ENCODE data around the gene AATF.
A peak's percentile ranks its signal among the peaks of the same experiment; 100 is the strongest.

AATF gene

GRCh38 chr17:36948717-36949460 is at the start of gene AATF:
TSS of gene AATF (plus strand) at chr17:36948954. CDS start at chr17:36949126, 172 bp downstream.
- DNase-seq (ENCODE audit: low read depth in 1 of 2, low spot score in 1 of 2) = peak; percentile 88 to 94

- no peak for DNase-seq (ENCODE audit: low read depth in 1 of 2, low spot score in 1 of 2)
Measured at GRCh38 chr17:36899250-36900159, 49.2 kb upstream of the AATF start.

- no peak for DNase-seq (ENCODE audit: low read depth in 1 of 2, low spot score in 1 of 2)
Measured at GRCh38 chr17:36900160-36900512, 48.6 kb upstream of the AATF start.

GRCh38 chr17:36901506-36901905 is 47.2 kb upstream of the AATF start:
- DNase-seq (ENCODE audit: low read depth in 1 of 2, low spot score in 1 of 2) = no peak

- DNase-seq (ENCODE audit: low read depth in 1 of 2, low spot score in 1 of 2) = no peak
Measured at GRCh38 chr17:36907407-36907806, 41.3 kb upstream of the AATF start.

- DNase-seq (ENCODE audit: low read depth in 1 of 2, low spot score in 1 of 2) = no peak
Measured at GRCh38 chr17:36910513-36910912, 38.2 kb upstream of the AATF start.

GRCh38 chr17:36911001-36911400 is 37.8 kb upstream of the AATF start:
- no peak for DNase-seq (ENCODE audit: low read depth in 1 of 2, low spot score in 1 of 2)

- no peak for DNase-seq (ENCODE audit: low read depth in 1 of 2, low spot score in 1 of 2)
Measured at GRCh38 chr17:36913132-36913531, 35.6 kb upstream of the AATF start.

DNA sequence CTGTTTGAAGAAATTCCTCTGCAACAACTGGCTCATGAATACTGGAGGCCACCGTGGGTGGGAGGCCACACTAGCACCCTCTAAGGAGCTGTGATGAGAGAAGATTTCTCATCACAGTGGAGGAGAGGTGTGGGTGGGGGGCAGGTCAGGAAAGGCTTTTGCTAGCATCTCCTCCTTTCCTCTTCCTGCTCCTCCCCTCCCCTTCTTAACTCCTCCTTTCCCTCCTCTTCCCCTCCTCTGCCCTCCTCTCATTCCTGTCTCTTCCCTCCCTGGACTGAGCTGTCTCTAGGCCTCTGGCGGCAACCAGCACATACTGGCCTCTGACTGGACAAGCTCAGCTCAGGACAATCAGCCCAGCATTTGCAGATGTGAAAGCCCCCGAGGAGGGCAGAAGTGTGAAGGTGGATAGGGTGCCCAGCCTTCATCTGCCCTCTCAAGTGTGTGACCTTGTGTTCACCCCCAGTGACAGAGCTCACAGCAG is 30.5 kb upstream of the AATF start:
- DNase-seq (ENCODE audit: low read depth in 1 of 2, low spot score in 1 of 2) = no peak

DNA sequence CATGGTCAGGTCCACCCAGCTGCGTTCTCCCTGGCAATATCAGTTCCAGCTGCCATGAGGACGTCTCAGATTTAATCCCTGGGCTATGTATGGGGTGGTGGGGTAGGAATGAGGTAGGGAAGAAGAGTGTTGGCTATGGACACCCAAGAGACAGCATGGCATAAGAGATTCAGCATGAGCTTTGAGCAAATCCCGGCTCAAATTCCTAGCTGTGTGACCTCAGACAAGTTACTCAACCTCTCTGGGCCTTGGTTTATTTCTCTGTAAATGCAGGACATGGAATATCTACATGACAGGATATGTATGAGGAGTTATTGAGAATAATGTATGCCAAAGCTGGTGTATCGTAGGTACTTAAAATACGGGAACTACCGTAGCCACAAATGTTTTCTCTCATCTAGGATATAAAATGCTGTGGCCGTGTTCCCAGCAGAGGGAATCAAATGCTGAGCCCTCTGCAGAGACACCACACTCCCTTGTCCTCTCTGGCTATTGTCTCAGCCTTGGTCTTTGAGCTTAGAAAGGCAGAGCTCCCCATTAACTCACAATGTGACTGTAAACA is 29.3 kb upstream of the AATF start:
- no peak for DNase-seq (ENCODE audit: low read depth in 1 of 2, low spot score in 1 of 2)

GRCh38 chr17:36920032-36921005 is 28.4 kb upstream of the AATF start:
- no peak for DNase-seq (ENCODE audit: low read depth in 1 of 2, low spot score in 1 of 2)

DNA sequence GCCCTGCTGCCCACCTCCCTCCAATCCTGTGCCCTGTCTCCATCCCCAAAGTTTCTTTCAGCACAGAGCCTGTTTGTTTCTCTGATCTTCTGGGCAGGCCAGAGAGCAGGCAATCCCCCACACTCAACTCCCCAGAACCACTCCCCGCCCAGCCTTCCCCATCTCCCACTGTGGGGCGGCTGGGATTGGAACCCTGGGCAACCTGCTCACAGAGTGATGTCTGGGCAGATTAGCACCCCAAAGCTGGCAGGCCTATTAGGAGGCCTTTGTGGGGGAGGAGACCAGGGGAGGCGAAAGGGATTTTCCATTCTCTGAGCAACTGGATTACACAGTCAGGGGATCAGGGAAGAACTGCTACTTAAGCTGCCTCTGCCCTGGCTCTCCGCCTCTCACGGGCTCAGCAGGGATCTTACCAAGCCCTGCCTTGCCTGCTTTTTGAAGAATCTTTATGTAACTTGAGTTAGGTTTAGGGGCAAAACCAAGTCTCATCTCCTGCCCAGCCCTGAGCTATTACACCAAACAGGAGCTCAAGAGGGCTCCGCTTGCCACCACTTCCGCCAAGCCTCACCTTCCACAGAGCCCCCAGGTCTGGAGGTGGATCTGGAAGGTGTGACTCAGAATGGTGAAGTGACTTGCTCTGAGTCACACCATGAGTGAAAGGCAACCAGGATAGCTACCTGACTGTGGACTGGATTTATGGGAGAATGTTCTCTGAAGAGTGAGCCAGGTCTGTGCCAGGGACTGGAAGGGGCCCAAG is 27.5 kb upstream of the AATF start:
- peak in 1 of 2 donors; percentile 38 for DNase-seq (ENCODE audit: low read depth in 1 of 2, low spot score in 1 of 2)

DNA sequence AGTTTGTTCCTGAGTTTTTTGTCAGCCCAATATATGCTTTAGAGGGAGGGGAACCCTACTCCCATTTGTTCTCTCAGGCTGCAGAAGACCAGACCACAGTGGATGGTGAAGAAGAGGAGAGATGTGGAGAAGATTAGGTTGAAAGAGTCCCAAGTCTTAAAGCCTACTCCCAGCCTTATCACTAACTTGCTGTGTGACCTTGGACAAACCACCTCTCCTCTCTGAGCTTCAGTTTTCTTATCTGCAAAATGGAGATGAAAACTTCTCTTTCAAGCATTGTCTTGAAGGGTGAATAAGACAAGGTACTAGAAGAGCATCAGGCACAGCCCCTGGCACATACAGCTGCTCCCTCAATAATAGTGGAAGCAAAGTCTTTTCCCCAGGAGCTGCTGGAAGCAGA is 26.6 kb upstream of the AATF start:
- DNase-seq (ENCODE audit: low read depth in 1 of 2, low spot score in 1 of 2) = no peak

GRCh38 chr17:36923814-36924221 is 24.9 kb upstream of the AATF start:
- DNase-seq (ENCODE audit: low read depth in 1 of 2, low spot score in 1 of 2) = no peak

DNA sequence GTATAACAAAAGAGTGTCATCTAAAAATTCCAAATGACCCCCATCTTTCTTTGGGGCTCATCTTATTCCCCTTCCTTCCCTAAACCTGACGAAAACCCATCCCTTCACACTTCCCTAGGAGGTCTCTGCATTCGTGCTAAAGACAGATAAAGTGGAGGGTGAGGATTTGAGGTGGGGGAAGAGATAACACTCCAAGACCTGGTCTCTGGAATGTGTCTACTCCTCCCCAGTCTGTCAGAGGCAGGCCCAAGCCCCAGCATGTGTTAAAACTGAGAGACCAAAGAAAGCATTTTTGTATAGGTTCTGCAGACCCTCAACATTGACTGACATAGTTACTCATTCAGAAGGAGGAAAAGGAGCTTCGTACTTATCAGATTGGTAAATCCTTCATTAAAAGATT is 22.5 kb upstream of the AATF start:
- DNase-seq (ENCODE audit: low read depth in 1 of 2, low spot score in 1 of 2) = no peak

DNA sequence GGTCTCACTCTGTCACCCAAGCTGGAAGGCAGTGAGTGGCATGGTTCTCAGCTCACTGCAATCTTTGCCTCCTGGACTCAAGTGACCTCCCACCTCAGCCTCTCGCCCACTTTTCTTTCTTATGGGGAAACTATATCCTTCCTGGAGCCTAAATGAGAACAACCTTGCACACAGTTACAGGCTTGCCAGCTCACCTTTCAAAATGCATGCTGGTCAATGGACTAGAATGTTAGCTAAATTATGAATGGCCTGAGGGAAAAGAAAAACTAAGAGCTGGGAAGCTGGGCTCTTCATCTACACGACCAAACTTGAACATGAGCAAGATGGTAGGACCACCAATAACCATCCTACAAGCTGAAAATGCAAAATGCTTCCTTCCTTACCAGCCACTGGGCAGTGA is 22.1 kb upstream of the AATF start:
- no peak for DNase-seq (ENCODE audit: low read depth in 1 of 2, low spot score in 1 of 2)

DNA sequence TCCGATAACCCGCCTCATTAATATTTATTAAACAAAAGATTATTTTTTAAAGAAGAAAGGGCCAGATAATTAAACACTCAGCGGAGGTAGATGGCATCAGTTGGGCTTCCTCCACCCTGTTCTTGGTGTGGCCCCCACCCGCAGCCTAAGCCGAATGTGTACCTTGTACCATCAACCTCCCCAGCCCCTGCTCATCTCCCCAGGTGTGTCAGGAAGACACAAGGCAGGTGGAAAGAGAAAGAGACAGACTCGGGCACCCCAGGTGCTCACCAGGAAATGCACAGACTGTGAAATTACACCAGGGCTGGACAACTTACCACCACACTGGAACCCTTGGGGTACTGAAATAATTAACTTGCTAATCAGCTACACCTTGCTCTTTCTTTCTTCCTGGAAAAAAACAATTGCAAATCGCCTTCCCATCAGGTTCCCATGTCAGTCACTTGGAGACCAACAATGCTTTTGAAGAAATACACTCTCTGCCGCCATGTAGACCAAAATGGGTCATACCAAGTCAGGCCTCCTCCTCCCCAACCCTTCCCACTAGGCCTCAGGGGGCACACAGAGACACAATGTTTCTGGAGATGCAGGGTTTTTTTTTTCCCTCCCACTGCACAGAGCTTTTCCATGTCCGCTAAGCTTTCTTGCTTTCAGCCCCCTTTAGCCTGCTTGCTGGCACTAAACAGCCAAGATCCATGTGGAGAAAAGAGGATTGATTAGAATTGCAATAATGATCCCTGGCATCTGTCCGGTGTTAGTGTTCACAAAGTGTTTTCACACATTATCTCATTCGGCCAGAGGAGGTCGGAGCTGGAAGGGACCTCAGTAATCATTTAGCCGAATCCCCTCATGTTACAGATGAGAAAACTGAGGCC is 20.0 kb upstream of the AATF start:
- no peak for DNase-seq (ENCODE audit: low read depth in 1 of 2, low spot score in 1 of 2)

- no peak for DNase-seq (ENCODE audit: low read depth in 1 of 2, low spot score in 1 of 2)
Measured at GRCh38 chr17:36929851-36930582, 18.7 kb upstream of the AATF start.

DNA sequence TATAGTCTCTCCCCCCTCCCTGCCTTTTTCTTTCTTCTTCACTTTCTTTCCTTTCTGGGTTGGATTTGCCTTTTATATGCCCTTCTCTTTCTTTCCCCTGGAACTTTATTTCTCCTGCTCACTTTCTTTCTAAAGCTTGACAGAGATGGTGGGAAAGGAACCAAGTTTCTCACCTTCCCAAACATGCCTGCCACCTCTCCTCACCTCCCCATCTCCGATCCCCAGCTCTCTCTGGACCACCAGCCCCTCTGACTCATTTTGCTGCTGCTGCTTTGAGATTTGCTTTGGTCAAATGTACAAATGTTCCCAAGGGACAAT is 18.2 kb upstream of the AATF start:
- no peak for DNase-seq (ENCODE audit: low read depth in 1 of 2, low spot score in 1 of 2)
